CD14-positive monocyte (primary cell): ENCODE results near the gene CELSR1. TPM values are rescaled to one million over a fixed set of nuclear protein-coding genes. Genes with fewer than 3 reads are reported as not detected.

Experiments
- DNase-seq, 3 donors: peaks; one replicate each; pipeline ENCODE4 v3.0.0-alpha.2; 2011 to 2022
- H2AFZ ChIP-seq: 2 replicates; pipeline ENCODE4 v1.6.0; 2012; ENCODE audit warnings: mild to moderate bottlenecking, low read depth, low read length, inconsistent platforms; ENCODE audit not compliant: insufficient read depth, poor library complexity, severe bottlenecking
- H3K27ac ChIP-seq, 2 donors: 1 replicate in 1 of 2; 2 replicates in 1 of 2; pipeline ENCODE4 v1.5.1; 2012 to 2013; ENCODE audit warnings: low read length in 2 of 2, control low read depth in 1 of 2, inconsistent platforms in 1 of 2, low read depth in 1 of 2, mild to moderate bottlenecking in 1 of 2
- H3K27me3 ChIP-seq, 2 donors: one replicate each; pipeline versions ENCODE4 v1.6.0 to v1.6.1; 2011 to 2013; ENCODE audit warnings: low read length in 2 of 2; ENCODE audit not compliant: control insufficient read depth in 2 of 2, insufficient read depth in 2 of 2
- H3K36me3 ChIP-seq, 2 donors: replicated peaks in 1 of 2; 1 replicate in 1 of 2; 2 replicates in 1 of 2; pipeline versions ENCODE4 v1.5.1 to v1.6.1; 2012 to 2013; ENCODE audit warnings: low read length in 2 of 2, control low read depth in 1 of 2, inconsistent platforms in 1 of 2, mild to moderate bottlenecking in 1 of 2; ENCODE audit not compliant: insufficient read depth in 2 of 2, control insufficient read depth in 1 of 2
- H3K4me1 ChIP-seq, 2 donors: 1 replicate in 1 of 2; 2 replicates in 1 of 2; pipeline versions ENCODE4 v1.5.1 to v1.6.1; 2012 to 2013; ENCODE audit warnings: low read length in 2 of 2, control low read depth in 1 of 2, inconsistent platforms in 1 of 2, mild to moderate bottlenecking in 1 of 2, moderate library complexity in 1 of 2; ENCODE audit not compliant: insufficient read depth in 2 of 2, control insufficient read depth in 1 of 2
- H3K4me2 ChIP-seq: replicated peaks from 2 replicates; pipeline ENCODE3; 2012; ENCODE audit warnings: low read length, moderate library complexity, mild to moderate bottlenecking; ENCODE audit not compliant: poor library complexity, severe bottlenecking; ENCODE audit errors: extremely low read depth
- H3K4me3 ChIP-seq, 3 experiments: fragments of 200-600 bp in 1 of 3; sonication (generic) in 1 of 3; replicated peaks in 1 of 3; 1 replicate in 2 of 3; 2 replicates in 1 of 3; pipeline ENCODE4 v1.5.1; 2011 to 2013; ENCODE audit warnings: low read length in 3 of 3, mild to moderate bottlenecking in 3 of 3, control low read depth in 2 of 3, low read depth in 2 of 3, inconsistent platforms in 1 of 3, moderate library complexity in 1 of 3
- H3K79me2 ChIP-seq: 2 replicates; pipeline ENCODE4 v1.6.0; 2012; ENCODE audit warnings: mild to moderate bottlenecking, control low read depth, inconsistent platforms, low read length, moderate library complexity; ENCODE audit not compliant: insufficient read depth
- H3K9ac ChIP-seq: 2 replicates; pipeline ENCODE4 v1.6.0; 2017; ENCODE audit warnings: low read length, mild to moderate bottlenecking; ENCODE audit not compliant: insufficient read depth, poor library complexity, severe bottlenecking
- H3K9me3 ChIP-seq, 2 donors: replicated peaks in 1 of 2; 1 replicate in 1 of 2; 2 replicates in 1 of 2; pipeline versions ENCODE4 v1.5.1 to v1.6.1; 2012 to 2013; ENCODE audit warnings: low read length in 2 of 2, control low read depth in 1 of 2; ENCODE audit not compliant: control insufficient read depth in 1 of 2, insufficient read depth in 1 of 2
- H4K20me1 ChIP-seq: 2 replicates; pipeline ENCODE4 v1.6.0; 2012; ENCODE audit warnings: mild to moderate bottlenecking, low read length, control low read depth, moderate library complexity; ENCODE audit not compliant: insufficient read depth
- H3K27ac Mint-ChIP-seq, 7 donors: one replicate each; pipeline ENCODE4 v1.8.0; 2020; ENCODE audit warnings: mild to moderate bottlenecking in 7 of 7, mixed read lengths in 7 of 7, moderate library complexity in 6 of 7, inconsistent platforms in 2 of 7
- H3K27me3 Mint-ChIP-seq, 3 donors: one replicate each; pipeline ENCODE4 v1.8.0; 2021 to 2022; ENCODE audit warnings: low read depth in 3 of 3, mild to moderate bottlenecking in 3 of 3, mixed read lengths in 3 of 3, moderate library complexity in 3 of 3, inconsistent platforms in 1 of 3
- H3K36me3 Mint-ChIP-seq, 2 donors: one replicate each; pipeline ENCODE4 v1.8.0; 2020; ENCODE audit warnings: mixed read lengths in 2 of 2, inconsistent platforms in 1 of 2, mild to moderate bottlenecking in 1 of 2
- H3K4me1 Mint-ChIP-seq: one replicate; pipeline ENCODE4 v1.8.0; 2020; ENCODE audit warnings: mild to moderate bottlenecking, mixed read lengths
- H3K4me3 Mint-ChIP-seq, 2 donors: one replicate each; pipeline ENCODE4 v1.8.0; 2020; ENCODE audit warnings: mild to moderate bottlenecking in 2 of 2, mixed read lengths in 2 of 2, moderate library complexity in 1 of 2
- H3K9me3 Mint-ChIP-seq, 7 donors: one replicate each; pipeline ENCODE4 v1.8.0; 2020 to 2022; ENCODE audit warnings: mixed read lengths in 7 of 7, mild to moderate bottlenecking in 6 of 7, moderate library complexity in 6 of 7, inconsistent platforms in 2 of 7
- WGBS: methylation state at CpG from one replicate; pipeline ENCODE4 v1.1.5; 2013; ENCODE audit warnings: missing lambda C conversion rate; ENCODE audit not compliant: insufficient coverage; 5-methylcytosine and 5-hydroxymethylcytosine counted together
- intact Hi-C, 2 donors: fragments of 100-400 bp; cut with micrococcal nuclease; formaldehyde crosslinking; loops; one replicate each; pipeline versions ENCODE4 v1.15.0 to v1.15.1; 2023
- polyA plus RNA-seq, 3 donors: library from polyadenylated mRNA; depleted of rRNA in 1 of 3; unstranded in 2 of 3; stranded (reverse) in 1 of 3; fragments of 300-500 nt in 2 of 3; fragments of >200 nt in 1 of 3; fragmentation: Illumina TruSeq in 2 of 3; gene quantifications; 1 replicate in 2 of 3; 2 replicates in 1 of 3; pipeline ENCODE4 v1.2.3, GENCODE V29; 2012 to 2021
- TF ChIP-seq, protein P1 (sequence below): fragments of 200-600 bp; IDR thresholded peaks from one replicate; pipeline ENCODE4 v1.8.0; 2022; ENCODE audit warnings: antibody characterized with exemption, mild to moderate bottlenecking

Gene CELSR1
- polyA plus RNA-seq, 3 donors: 0.16 TPM; not detected in 2

- Histone ChIP-seq H3K4me1 (no peaks in the 10 kb centered on the region), H3K27me3 (no peaks in the 10 kb centered on the region), H3K4me2 (no peak overlapping the region), H3K27ac (no peak overlapping the region), H3K79me2 (no peaks in the 10 kb centered on the region), H3K36me3 (peaks cover 63 to 72% of the 10 kb centered on the region in 2 donors), H3K9ac (no peak overlapping the region), H3K4me3 (no peak overlapping the region), H3K9me3 (no peaks in the 10 kb centered on the region), H2AFZ (no peak overlapping the region), H4K20me1 (peaks cover 18% of the 10 kb centered on the region)
- TF ChIP-seq, protein P1, sequence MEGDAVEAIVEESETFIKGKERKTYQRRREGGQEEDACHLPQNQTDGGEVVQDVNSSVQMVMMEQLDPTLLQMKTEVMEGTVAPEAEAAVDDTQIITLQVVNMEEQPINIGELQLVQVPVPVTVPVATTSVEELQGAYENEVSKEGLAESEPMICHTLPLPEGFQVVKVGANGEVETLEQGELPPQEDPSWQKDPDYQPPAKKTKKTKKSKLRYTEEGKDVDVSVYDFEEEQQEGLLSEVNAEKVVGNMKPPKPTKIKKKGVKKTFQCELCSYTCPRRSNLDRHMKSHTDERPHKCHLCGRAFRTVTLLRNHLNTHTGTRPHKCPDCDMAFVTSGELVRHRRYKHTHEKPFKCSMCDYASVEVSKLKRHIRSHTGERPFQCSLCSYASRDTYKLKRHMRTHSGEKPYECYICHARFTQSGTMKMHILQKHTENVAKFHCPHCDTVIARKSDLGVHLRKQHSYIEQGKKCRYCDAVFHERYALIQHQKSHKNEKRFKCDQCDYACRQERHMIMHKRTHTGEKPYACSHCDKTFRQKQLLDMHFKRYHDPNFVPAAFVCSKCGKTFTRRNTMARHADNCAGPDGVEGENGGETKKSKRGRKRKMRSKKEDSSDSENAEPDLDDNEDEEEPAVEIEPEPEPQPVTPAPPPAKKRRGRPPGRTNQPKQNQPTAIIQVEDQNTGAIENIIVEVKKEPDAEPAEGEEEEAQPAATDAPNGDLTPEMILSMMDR: peak; percentile 78
- Mint-ChIP-seq H3K36me3 (peaks cover 67 to 81% of the 10 kb centered on the region in 2 donors), H3K4me1 (no peaks in the 10 kb centered on the region), H3K4me3 (no peak overlapping the region), H3K27ac (no peak overlapping the region), H3K9me3 (peaks cover 0 to 3% (median 0%) of the 10 kb centered on the region in 7 donors), H3K27me3 (peaks cover 0 to 5% (median 2%) of the 10 kb centered on the region in 3 donors)
- 61% methylated on average over 22 of the region's 22 CpGs for WGBS
- intact Hi-C loops: no loop called here
- DNase-seq: peak; percentile 5 to 30 (median 6)
These were observed 181.9 kb downstream of the CELSR1 start for GRCh38 chr22:46355369-46355995.

GRCh38 chr22:46354993-46355305, 182.5 kb downstream of the CELSR1 start:
- 94% methylated on average over 3 of the region's 7 CpGs for WGBS
- no peaks in the 10 kb centered on the region for H3K79me2 ChIP-seq
- peaks cover 68 to 77% of the 10 kb centered on the region in 2 donors for H3K36me3 ChIP-seq
- Mint-ChIP-seq H3K4me3 (no peak overlapping the region), H3K27ac (no peak overlapping the region), H3K27me3 (peaks cover 0 to 4% (median 2%) of the 10 kb centered on the region in 3 donors), H3K36me3 (peaks cover 72 to 87% of the 10 kb centered on the region in 2 donors), H3K4me1 (no peaks in the 10 kb centered on the region), H3K9me3 (no peaks in the 10 kb centered on the region)
- no peaks in the 10 kb centered on the region for H3K4me1 ChIP-seq
- H3K9ac ChIP-seq: no peak overlapping the region
- no peak overlapping the region for H3K4me3 ChIP-seq
- TF ChIP-seq, protein P1: no peak
- no peak overlapping the region for H2AFZ ChIP-seq
- no peak overlapping the region for H3K27ac ChIP-seq
- H3K9me3 ChIP-seq: no peaks in the 10 kb centered on the region
- H3K27me3 ChIP-seq: no peaks in the 10 kb centered on the region
- H3K4me2 ChIP-seq: no peak overlapping the region
- DNase-seq: no peak
- intact Hi-C loops: no loop called here
- H4K20me1 ChIP-seq: peaks cover 18% of the 10 kb centered on the region
